Measurements from ENCODE around the gene PLCXD1.
"Not testable (repeated sequence)": the region's sequence is repeated elsewhere in the genome, so short reads cannot be mapped to it uniquely, and the experiment has no call there.

The PLCXD1 gene

DNA sequence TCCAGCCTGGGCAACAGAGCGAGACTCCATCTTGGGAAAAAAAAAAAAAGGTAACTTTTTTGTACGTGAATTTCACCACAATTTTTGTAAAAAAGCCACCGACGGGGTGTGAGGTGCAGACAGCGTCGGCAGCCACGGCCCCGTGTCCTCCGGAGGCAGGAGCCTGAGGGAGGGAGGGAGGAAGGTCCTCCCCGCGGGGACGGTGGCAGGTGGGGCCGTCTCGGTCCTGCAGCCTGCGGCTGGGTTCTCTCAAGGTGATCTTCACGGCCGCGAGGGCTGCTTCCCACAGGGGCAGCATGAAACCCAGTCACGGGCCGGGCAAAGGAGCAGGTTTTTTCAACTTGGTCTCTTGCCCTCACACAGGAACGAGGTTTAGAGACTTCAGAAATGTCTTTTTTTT is 14.0 kb downstream of the PLCXD1 start:
- no peak for DNase-seq

DNA sequence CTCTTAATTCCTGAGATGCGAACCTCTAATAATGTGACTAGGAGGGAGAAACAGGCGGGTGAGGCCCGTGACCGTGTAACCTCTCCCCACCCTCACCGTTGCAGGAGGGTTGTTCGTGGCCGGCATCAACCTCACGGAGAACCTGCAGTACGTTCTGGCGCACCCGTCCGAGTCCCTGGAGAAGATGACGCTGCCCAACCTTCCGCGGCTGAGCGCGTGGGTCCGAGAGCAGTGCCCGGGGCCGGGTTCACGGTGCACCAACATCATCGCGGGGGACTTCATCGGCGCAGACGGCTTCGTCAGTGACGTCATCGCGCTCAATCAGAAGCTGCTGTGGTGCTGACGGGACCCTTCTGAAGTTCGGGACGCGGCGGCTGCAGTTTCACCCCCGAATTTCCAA is 17.8 kb downstream of the PLCXD1 start:
- DNase-seq: no peak

DNA sequence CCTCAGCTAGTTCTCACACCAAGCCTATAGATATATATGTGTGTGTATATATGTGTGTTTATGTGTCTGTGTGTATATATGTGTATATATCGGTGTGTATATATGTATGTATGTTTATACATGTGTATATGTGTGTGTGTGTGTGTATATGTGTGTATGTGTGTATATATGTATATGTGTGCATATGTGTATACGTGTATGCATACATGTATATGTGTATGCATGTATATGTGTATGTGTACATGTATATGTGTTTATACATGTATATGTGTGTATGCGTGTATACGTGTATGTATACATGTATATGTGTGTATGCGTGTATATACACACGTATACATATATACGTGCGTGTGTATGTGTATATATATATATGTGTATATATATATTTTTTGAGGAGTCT is 19.2 kb downstream of the PLCXD1 start:
- DNase-seq: no peak

DNA sequence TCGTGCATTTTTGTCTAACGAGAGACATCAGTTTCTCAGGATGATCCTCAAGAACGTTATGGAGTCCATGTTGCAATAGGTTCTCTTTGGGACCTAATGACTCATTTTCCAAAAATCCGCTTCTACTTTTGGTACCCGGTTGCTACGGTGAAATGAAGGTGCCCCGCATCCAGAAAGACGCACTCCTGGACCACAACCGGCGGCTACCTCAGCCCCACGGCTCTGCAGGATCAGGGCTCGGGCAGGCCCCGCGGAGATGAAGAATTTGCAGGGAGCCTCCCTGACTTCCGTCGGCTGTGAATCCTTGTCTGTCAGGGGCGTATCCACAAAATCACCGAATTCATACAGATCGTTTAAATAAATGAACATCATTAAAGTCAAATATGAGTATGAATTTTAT is 21.8 kb downstream of the PLCXD1 start:
- DNase-seq: no peak

DNA sequence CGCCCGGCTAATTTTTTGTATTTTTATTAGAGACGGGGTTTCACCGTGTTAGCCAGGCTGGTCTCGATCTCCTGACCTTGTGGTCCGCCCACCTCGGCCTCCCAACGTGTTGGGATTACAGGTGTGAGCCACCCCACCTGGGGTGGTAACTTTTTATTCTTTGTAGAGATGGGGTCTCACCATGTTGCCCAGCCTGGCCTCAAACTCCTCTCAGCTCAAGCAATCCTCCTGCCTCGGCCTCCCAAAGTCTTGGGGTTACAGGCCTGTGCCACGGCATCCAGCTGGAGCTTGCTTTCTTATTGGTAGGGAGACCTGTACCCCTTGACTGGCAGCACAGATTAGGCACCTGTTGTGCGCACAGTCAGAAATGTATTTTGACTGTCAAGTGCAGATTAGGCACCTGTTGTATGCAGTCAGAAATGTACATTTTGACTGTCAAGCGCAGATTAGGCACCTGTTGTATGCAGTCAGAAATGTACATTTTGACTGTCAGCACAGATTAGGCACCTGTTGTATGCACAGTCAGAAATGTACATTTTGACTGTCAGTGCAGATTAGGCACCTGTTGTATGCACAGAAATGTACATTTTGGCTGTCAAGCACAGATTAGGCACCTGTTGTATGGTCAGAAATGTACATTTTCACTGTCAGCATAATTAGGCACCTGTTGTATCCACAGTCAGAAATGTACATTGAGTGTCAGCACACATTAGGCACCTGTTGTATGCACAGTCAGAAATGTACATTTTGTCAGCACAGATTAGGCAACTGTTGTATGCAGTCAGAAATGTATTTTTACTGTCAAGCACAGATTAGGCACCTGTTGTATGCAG is 24.8 kb downstream of the PLCXD1 start:
- DNase-seq: not testable (repeated sequence)

DNA sequence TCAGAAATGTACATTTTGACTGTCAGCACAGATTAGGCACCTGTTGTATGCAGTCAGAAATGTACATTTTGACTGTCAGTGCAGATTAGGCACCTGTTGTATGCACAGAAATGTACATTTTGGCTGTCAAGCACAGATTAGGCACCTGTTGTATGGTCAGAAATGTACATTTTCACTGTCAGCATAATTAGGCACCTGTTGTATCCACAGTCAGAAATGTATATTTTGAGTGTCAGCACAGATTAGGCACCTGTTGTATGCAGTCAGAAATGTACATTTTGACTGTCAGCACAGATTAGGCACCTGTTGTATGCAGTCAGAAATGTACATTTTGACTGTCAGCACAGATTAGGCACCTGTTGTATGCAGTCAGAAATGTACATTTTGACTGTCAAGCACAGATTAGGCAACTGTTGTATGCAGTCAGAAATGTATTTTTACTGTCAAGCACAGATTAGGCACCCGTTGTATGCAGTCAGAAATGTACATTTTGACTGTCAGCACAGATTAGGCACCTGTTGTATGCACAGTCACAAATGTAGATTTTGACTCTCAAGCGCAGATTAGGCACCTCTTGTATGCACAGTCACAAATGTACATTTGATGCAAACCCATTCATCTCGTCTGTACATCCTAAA is 25.6 kb downstream of the PLCXD1 start:
- not testable (repeated sequence) for DNase-seq

DNA sequence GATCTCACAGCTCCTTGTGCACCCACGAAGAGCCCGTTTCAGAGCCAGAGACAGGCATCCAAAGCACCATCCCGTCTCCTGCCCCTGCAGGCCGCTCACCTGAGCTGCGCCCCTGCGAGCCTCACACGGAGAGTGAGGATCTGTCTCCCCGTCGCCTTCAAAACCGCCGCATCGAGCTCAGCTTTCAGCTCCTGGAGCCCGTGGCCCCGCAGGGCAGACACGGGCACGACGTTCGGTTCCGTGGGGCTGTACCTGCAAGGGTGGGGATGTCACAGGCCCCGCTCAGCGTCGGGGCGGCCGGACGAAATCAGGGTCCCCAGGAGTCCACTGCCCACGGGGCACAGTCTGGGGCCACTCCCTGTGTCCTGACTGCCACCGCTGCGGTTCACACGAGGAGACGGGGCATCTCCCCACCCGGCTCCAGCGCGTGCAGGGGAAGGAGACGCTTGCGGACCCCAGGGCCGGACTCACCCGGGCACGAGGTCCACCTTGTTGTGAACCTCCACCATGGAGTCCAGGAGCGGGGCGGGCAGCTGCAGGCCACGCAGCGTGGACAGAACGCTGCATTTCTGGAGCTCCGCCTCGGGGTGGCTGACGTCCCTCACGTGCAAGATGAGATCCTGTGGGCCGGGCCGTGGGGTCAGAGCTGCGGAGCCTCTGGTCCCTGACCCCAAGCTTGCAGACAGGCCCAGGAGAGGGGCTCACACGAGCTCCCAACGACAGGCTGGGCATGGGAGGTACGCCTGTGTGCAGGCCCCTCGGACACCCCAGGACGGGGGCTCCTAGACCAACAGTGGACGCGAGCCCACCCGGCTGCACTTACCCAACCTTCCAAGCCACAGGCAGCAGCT is 26.3 kb downstream of the PLCXD1 start:
- DNase-seq: no peak

DNA sequence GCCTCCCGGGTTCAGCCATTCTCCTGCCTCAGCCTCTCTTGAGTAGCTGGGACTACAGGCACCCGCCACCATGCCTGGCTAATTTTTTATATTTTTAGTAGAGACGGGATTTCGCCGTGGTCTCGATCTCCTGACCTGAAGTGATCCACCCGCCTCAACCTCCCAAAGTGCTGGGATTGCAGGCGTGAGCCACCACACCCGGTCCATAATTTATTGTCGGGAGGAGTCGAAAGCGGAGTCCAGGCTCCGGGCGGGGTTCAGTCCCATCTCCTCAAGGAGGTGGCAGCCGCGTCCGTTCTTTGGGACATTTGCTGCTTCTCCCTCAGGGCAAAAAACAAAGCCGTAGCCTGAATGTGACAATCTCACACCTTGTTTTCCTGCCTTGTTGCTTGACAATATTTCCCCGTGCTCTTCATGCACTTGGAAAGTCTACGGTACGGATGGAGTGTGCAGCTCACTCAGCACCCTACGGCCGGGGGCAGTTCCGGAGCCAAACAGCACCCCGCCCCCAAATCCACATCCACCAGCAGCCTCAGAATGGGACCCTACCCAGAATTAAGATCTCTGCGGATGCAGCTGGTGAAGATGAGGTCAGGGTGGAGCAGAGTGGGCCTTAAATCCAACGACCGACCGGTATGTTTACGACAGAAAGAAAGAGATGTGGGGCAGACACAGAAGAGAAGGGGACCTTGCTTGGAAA is 27.8 kb downstream of the PLCXD1 start:
- DNase-seq: no peak

DNA sequence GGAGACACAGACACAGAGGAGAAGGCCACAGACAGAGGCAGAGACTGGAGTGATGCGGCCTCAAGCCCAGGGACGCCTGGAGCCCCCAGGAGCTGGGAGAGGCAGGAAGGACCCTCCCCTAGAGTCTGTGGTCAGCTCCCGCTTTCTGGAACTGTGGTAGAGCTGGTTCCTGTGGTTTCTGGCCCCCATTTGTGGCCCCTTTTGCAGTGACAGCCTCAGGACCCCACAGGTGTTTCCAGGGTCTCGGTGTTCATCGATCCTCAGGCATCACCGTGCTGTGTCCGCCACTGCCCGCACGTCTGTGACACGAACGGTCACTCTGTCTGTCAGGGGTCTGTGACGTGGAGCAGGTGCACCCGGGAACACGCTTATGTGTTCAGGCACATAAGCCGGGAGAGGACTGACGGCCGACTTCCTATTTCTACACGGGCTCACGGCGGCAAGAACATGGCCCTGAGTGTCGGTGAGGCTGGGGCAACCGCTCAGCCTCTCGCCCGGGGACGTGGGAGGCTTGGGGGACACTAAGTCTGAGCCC is 29.5 kb downstream of the PLCXD1 start:
- DNase-seq: no peak

DNA sequence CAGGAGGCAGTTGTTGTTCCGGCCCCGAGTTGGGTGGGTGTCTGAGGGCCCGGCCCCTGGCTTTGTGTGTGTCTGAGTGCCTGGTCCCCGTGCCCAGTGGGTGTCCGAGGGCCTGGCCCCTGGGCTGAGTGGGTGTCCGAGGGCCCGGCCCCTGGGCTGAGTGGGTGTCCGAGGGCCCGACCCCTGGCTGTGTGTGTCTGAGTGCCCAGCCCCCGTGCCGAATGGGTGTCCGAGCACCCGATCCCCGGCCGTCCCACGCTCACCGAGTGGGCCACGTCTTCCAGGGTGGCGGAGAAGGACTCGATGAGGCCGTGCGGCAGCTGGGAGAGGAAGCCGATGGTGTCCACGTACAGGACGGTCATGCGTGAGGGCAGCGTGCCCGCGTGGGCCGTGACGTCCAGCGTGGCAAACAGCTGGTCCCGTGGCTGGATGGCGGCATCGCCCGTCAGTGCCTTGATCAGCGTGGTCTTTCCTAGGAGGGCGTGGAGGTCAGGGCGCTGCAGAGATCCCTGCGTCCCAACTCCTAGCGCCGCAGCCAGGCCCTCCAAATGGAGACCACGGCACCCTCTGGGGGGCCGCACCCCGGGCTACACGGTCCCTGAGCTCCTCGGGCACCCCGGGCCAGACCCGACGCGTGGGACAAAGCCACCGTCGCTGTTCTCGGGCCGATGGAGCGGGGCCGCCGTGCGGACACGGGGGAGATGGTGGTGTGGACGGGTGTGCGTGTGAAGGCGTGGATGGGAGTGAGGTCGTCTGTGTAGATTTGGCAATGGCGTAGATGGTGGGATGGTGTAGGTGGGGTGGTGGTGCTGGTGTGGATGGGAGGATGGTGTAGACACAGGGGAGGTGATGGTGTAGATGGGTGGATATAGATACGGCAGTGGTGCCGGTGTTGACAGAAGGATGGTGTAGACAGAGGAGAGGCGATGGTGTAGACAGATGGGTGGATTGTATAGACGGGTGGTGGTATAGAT is 30.3 kb downstream of the PLCXD1 start:
- no peak for DNase-seq

DNA sequence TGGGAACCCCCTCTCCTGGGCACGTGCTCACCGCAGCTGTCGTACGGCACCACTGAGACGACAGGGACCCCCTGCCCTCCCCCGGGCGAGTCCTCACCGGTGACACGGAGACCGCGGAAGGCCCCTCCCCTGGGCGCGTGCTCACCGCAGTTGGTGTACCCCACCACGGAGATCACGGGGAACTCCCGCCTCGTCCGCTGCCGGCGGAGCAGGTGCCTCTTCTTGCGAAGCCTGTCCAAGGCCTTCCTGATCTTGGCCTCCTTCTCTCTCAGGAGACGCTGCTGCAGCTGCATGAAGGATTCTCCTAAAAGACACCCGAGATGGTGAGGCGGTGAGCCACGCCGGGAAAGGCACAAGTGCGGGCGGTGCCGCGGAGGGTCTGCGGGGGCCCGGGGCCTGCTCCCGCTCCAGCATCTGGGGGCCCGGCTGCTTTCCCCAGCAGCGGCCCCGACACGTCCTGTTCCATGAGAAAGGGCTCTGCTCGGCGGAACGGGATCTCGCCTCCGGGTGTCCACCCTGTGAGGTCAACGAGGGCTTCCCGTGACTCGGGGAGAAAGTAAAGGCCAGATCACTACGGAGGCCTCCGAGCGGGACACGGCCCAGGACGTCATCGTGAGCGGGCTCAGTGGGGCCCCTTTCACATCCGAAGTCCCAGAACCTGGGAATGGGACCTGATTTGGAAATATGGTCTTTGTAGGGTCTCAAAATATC is 31.6 kb downstream of the PLCXD1 start:
- no peak for DNase-seq

DNA sequence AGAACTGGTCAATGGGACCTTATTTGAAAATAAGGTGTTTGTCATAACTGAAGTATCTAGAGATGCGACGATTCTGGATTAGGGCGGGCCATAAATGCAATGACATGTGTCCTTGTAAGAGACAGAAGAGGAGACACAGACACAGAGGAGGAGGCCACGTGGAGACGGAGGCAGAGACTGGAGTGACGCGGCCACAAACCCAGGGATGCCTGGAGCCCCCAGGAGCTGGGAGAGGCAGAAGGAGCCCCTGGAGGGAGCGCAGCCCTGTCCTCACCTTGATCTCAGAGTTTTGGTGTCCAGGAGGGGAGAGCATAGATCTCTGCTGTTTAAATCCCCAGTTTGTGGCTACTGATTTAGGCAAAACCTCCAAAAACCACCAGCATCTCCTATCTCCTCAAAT is 32.4 kb downstream of the PLCXD1 start:
- DNase-seq: no peak

DNA sequence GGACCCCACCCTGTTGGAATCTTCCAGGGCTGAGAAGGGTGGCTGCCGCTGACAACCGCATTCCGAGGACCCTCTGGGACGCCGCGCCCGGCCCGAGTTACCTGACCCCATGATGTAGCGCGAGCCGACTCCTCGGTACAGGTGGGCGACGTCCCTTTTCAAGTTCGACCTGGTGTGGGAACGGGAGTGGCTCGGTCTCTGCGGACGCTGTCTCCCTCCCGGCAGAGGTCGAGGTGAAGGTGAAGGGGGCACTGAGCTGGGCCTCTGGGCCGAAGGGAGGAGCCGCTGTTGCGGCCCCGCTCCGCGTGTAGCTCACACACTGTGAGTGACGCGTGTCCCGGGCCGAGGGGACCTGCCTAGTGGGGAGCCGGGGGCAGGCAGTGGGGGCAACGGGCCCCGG is 32.9 kb downstream of the PLCXD1 start:
- no peak for DNase-seq

DNA sequence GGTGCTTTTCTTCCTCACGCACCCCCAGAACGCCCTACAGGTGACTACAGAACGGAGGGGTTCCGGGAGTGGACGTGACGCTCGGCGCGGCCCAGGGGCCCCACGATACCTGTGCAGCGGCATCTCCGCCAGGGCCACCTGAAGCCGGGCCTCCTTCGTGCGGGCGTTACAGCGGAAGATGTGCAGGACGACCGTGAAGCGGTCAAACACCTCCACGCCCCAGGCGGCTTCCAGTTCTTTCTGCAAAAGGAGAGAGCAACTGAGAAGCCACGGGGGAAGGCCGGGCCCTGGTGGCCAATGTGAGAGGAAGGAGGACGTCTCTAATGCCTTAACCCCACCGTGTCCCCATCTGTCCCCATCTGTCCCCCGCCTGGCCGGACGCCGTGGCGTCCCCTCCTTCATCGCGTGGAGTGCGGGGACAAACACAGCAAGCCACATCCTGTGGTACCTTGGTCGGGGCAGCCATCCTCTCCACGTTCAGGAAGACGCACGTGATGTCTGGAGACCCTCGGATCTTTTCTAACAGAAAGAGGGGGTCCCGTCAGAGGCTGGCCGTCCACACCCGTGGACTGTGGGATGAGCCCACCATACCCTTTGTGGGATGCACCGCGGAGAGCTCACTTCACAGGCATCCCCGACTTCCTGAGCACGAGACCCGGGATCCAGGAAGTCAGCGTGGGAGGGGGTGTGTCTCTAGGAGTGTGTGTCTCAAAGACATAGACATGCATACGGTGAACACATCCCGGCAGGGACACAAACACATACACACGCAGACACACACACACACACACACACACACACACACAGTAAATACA is 33.8 kb downstream of the PLCXD1 start:
- no peak for DNase-seq

DNA sequence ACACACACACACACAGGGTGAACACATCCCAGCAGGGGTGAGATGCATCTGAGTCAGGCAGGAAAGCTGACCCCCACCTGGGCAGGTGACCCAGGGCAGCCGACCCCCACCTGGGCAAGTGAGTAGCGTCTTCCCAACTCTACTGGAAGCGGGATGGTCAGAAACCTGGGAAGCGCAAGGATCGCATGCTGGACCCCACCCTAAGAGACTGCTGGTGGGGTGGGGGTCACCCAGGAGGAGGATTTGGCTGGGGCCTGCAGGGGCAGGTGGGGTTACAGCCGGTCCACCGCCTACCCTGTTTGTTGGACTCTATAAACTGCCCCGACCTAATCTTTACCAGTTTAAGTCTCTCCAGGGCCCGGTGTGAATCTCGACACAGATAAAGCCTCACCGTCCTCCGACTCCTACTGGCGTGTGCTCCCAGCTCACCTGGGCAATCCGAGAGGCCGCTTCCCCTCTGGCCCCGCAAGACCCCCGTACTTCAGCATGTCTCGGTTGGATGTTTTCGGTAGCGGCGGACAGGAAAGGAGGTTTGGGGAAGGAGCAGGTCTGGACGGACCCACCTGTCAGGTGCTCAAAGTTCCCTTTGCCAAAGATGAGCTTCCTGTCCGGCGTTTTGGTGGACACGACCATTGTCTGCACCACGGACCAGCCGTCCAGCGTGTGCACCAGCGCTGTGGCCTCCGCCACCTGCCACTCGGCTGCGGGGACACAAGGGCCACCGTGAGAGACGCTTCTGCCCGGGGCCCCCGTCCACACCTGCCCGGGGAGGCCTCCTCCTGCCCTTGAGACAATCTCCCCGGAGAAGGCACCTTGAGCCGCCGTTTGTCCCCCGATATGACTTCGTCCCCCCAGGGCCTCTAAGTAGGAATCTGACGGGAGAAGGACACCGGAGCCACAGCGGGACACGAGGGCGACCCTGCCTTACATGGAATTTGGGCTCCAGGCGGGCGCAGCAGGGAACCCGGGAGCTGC is 35.5 kb downstream of the PLCXD1 start:
- no peak for DNase-seq

DNA sequence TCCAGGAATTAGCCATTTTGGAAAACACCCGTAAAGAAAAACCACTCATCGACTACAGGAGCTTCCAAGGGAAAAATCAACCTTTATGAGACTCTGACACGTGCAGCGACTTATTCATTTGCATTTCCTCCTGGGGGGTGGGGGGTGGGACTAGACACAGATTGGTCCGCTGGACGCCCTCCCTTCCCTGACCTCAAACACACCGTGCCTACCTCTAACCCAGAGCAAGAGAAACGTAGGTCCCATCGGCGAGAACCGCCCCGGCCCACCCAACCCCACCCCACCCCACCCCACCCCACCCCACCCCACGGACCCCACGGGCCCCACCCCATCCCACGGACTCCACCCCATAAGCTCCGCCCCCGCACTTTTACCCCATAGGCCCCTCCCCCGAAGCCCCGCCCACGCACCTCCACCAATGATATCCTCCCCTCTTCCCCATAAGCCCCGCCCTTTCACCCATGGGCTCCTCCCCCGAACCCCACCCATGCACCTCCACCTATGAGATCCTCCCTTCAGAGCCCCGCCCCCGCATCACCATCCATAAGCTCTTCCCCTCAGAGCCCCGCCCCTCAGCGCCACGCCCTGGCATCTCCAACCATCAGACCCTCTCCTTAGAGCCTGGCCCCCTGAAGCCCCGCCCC is 36.4 kb downstream of the PLCXD1 start:
- DNase-seq: no peak

DNA sequence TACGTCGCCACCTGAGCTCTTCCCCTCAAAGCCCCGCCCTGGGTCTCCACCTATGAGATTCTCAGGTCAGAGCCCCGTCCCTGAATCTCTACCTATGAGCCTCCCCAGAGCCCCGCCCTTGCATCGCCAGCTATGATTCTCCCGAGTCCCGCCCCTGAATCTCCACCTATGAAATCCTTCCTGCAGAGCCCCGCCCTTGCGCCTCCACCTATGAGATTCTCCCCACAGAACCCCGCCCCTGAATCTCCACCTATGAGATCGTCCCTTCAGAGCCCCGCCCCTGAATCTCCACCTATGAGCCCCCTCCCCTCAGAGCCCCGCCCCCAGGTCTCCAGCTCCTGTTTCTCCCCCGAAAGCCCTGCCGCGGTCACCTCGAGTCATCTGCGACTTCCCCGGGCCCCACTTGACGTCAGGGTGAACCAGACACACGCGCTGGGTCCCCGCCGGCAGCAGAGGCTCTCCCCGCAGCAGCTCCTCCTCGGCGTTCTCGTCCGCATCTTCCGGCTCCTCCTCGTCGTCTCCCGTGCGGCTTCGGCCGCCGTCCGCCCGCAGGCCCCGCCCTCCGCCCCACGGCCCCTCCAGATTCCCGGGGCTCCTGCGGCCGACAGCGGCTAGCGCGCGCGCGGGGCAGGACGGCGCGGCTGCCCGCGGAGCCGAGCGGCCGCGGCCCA is 37.0 kb downstream of the PLCXD1 start:
- peak; percentile 99 for DNase-seq
